Activated CD8-positive, alpha-beta memory T cell treated with anti-CD3 and anti-CD28 coated beads, Interleukin-2, amount 50 U/mL, for 48 hours (primary cell): ENCODE results near the gene NRROS.
"Not testable (repeated sequence)": the region's sequence is repeated elsewhere in the genome, so short reads cannot be mapped to it uniquely, and the experiment has no call there.

Experiments
- DNase-seq: peaks from one replicate; pipeline ENCODE4 v3.0.0-alpha.2; 2020

Gene NRROS

DNA sequence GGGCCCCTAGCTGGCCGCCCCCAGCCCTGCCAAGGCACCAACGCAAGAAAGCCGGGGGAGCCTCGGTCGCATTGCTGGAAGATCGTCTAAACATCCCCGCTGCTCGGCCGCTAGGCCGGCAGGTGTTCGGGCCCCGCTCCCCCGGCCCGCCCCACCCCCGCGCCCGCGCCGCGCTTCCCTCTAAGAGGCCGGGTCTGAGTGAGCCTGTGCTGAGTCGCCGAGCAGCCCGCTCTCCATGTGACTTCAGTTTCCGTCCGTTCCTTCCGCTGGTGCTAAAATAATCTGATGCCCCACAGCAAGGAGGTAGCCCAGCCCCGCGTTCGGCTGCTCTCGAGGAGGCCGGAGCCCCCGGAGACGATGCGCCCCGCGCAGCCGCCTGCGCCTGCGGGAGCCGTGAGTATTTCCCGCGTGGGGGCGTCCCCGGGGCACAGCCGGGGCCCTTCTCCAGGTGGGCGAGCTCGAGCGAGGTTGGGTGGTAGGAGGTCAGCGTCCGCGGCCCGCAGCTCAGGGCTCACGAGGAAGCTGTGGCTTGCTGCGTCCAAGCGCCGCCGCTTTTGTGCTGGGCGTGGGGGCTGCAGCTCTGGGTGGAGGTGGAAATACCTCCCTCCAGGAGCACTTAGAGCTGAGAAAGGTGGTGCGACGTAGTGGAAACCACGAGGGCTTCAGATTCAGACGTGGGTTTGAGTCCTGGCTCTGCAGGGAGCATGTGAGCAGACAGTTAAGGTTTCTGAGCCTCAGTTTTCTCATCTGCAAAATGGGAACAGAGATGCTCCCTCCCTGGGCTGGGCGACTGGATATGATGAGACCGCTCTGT, at the start of gene NRROS:
Gene NRROS (plus strand): TSS at position 212 of the 814 bp plus-strand sequence. CDS start 14,846 bp downstream, outside the sequence.
- DNase-seq, result peak; percentile 84

GRCh38 chr3:196590279-196590678, 49.2 kb upstream of the NRROS start:
- DNase-seq, result no peak

GRCh38 chr3:196596355-196596754, 43.1 kb upstream of the NRROS start:
- DNase-seq, result no peak

DNA sequence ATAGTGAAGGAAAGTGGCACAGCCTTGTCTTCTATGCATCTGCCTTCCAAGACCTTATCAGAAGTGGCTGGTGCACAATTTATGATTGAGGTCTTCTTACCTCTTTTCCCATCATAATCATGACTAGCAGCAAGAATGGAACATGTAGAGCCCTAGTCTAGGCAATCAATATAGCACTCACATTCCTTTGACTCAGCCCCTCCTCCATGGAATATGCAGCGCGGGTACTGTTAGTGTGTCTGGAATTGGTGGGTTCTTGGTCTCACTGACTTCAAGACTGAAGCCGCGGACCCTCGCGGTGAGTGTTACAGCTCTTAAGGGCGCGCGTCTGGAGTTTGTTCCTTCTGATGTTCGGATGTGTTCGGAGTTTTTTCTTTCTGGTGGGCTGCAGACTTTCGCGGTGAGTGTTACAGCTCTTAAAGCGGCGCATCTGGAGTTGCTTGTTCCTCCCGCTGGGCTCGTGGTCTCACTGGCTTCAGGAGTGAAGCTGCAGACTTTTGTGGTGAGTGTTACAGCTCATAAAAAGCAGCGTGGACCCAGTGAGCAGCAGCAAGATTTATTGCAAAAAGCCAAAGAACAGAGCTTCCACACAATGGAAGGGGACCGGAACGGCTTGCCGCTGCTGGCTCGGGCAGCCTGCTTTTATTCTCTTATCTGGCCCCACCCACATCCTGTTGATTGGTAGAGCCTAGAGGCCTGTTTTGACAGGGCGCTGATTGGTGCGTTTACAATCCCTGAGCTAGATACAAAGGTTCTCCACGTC, 41.3 kb upstream of the NRROS start:
- DNase-seq, result not testable (repeated sequence)

DNA sequence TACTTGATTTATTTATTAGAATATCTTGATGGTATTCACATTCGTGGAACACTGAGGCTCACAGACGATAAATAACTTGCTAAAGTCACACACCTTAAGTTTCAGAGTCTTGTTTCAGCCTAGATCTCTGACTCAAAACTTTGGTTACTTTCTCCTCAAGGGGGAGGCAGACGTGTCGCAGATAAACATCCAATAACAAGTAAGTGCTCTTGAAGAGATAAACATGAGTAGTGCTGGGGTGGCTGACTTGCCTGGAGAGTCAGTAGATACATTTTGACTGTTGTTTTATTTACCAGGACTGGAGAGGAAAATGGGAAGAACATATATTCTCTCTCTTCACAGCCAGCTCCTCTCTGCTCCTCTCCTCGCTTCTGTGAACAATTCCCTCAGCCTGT, 39.8 kb upstream of the NRROS start:
- DNase-seq, result no peak

- no peak for DNase-seq
Observed at GRCh38 chr3:196600359-196600758, 39.1 kb upstream of the NRROS start.

DNA sequence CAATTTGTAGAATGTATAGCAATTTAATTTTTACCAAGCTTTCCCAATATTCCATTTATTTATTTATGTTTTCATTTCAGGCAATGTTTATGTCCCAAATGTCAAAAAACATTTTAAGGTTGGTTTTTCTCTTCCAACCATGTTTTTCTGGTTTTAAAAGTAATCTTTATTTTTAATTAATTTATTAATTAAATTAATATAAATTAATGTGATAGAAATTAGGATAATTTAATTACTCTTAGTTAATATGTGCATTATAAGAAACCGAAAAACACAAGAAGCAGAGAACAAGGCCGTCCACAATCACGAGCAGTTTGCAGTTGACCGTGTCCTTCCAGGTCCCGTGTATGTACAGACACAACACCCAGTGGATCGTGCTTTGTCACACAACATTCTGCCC, 36.8 kb upstream of the NRROS start:
- no peak for DNase-seq

GRCh38 chr3:196603683-196604082, 35.8 kb upstream of the NRROS start:
- DNase-seq, result no peak

DNA sequence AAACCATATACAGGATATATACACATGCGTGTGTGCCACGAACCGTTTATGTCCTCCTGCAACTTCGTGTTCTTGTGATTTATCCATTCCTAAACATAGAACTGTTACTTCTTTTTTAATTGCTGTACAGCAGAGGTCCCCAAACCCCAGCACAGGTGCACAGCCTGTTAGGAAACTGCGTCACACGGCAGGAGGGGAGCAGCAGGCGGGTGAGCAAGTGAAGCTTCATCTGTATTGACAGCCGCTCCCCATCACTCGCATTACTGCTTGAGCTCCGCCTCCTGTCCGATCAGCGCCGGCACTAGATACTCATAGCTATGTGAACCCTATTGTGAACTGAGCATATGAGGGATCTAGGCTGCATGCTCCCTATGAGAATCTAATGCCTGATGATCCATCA, 34.9 kb upstream of the NRROS start:
- DNase-seq, result peak; percentile 65

- no peak for DNase-seq
Observed at GRCh38 chr3:196608693-196609092, 30.8 kb upstream of the NRROS start.

DNA sequence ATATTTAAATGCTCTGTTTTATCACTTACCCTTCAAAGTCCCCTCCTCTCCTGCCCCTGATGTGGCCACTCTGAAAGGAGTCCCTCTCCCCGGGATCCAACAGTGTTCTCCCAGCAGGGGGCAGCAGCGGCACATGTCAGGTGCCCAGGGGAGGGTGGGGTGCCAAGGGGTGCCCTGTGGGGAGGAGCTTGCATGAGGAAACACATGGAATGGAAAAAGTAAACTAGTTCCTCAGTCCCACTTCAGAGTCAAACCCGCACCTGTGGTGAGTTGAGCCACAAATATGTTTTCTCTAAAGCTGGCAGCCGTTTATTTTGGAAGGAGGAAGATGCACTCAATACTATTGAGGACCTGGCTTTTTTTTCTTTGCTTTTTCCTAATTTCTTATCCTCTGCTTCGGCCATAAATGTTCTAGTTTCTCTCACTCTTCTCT, 30.1 kb upstream of the NRROS start:
- peak; percentile 99 for DNase-seq

- peak; percentile 46 for DNase-seq
Observed at GRCh38 chr3:196609805-196610515, 29.5 kb upstream of the NRROS start.

DNA sequence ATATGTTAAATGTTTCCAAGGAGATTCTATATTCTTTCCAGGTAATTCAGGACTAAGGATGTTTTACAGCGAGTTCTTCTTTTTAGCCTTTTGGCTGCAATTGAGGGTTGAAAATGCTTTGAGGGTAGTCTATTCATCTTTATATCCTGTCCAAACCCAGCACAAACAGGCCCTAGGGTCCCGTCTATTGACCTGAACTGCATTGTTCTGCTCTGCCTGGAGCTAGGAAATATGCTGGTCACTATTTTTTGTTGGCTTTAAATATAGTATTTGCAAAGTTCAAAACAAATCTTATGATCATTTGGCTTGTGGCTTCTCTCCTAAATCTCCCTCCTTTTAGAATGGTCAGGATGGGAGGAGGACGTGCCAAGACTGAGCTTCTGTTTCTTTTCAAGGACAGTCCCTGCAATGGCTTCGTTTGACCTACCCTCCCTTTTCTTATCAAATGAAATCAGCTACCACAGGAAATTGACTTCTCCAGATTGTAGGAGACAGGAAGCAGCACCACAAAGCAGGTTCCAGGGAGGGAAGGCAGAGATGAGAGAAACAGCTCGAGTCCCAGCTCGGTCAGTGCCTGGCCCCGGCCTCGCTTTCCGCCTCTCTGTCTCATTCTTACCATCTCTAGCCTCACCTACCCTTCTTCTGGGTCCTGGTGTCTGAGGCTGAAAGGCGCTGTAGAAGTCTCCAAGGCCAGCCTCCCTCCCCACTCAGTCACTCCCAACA, 27.6 kb upstream of the NRROS start:
- DNase-seq, result no peak

- not testable (repeated sequence) for DNase-seq
Observed at GRCh38 chr3:196615234-196615633, 24.3 kb upstream of the NRROS start.

DNA sequence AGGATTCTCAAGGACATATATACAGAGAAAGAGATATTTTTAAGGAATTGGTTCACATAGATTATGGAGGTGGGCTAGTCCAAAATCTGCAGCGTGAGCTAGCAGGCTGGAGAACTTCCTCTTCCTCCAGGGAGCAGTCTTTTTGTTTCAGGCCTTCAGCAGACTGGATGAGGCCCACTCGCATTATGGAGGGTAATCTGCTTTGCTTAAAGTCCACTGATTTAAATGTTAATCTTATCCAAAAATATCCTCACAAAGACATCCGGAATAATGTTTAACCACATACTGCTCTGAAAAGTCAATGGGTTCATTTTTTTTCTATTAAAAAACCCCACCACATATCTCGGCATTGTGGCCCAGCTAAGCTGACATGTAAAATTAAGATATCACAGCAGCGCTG, 22.2 kb upstream of the NRROS start:
- no peak for DNase-seq

- no peak for DNase-seq
Observed at GRCh38 chr3:196619223-196619622, 20.3 kb upstream of the NRROS start.

DNA sequence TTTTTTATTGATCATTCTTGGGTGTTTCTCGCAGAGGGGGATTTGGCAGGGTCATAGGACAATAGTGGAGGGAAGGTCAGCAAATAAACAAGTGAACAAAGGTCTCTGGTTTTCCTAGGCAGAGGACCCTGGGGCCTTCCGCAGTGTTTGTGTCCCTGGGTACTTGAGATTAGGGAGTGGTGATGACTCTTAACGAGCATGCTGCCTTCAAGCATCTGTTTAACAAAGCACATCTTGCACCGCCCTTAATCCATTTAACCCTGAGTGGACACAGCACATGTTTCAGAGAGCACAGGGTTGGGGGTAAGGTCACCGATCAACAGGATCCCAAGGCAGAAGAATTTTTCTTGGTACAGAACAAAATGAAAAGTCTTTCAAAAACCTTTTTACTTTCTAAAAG, 19.9 kb upstream of the NRROS start:
- DNase-seq, result not testable (repeated sequence)

DNA sequence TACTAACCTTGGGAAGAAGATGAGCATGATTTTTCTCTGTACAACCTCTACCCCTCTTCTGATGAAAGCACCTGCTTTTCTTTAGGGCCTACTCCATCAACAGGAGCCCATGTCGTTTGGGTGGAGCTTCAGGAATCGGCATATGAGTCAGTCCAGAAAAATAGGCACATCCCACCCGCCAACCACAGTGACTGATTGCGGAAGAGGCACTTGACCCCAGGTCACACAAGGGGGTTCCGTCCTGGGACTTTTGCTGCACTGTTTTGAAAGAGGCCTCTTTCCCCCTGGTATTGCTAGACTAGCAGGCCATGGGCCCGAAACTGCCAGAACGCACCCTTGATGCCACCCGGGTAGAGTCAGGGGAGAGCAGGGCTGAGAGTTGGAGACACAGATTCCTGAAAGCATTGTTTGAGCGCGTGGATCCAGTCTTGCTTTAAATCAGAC, 19.3 kb upstream of the NRROS start:
- no peak for DNase-seq

DNA sequence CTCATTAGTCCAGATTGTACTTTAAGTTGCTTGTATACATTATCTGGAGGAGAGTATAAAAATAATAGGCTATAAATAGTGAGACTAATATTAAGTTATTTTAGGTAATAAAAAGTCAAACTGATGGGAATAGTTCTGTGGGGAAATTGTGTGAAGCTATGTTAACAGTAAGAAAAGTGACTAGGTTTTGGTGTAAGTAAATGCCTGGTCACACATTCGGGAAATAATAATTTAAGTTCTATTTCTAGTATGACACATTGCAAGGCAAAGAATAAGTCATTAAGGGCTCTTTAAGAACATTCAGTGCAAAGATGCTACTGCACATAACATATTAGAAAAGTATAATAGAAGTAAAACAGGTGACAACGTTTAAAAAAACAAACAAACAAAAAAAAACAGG, 18.8 kb upstream of the NRROS start:
- DNase-seq, result no peak

- DNase-seq, result no peak
Observed at GRCh38 chr3:196621611-196622010, 17.9 kb upstream of the NRROS start.

GRCh38 chr3:196624067-196624790, 15.3 kb upstream of the NRROS start:
- DNase-seq, result no peak

GRCh38 chr3:196624907-196625306, 14.6 kb upstream of the NRROS start:
- DNase-seq, result no peak
